Renal cortical epithelial cell (primary cell): ENCODE results near the gene TM9SF4. TPM values are rescaled to one million over a fixed set of nuclear protein-coding genes. Genes with fewer than 3 reads are reported as not detected.

ENCODE experiments used
- DNase-seq: peaks from one replicate; pipeline ENCODE4 v3.0.0-alpha.2; 2011; ENCODE audit warnings: low read depth
- total RNA-seq: library from RNA; depleted of rRNA; stranded (reverse); fragments of >200 nt; gene quantifications from 2 replicates; pipeline ENCODE4 v1.2.3, GENCODE V29; 2014

TM9SF4 gene
- total RNA-seq = 22.6 and 56.0 TPM in 2 replicates

DNA sequence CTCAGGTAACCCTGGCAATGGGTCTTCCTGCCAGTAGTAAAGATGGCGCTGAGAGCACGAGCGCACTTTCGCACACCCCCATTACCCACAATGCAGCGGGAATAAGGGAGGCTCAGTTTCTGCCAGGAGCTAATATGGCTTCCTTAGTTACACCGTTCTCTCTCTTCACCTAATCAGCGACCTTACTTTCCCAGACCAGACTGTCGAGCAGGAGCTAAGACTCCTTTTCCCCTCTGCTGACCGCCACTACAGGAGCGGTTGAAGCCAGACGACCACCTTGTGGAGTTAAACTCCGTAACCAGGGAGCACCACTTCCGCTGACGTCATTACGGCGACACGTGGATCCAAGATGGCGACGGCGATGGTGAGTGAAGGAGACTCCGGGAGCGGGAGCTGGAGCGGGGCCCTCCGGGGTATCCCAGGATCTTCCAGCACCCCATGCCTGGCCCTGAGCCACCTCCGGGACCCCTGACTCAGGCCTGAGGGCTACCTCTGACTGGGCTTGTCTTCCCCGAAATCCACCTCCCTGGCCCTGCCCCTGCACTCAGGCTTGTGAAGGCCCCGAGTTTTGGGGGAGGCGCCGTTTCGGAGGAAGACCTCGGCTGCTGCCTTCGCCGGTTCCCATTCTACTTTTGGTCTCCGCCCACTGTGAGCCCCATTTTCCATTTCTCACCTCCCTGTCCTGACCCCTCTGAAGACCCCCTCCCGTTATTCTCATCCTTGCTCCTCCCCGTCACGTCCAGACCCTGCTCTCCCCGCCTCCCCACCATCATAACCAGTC, at the start of gene TM9SF4:
Gene TM9SF4 (plus strand): TSS at position 323 of the 781 bp plus-strand sequence. CDS start 27 bp downstream, at position 350.
- DNase-seq = peak; percentile 84

- DNase-seq = no peak
Observed at GRCh38 chr20:32062776-32063170, 46.7 kb upstream of the TM9SF4 start.

DNA sequence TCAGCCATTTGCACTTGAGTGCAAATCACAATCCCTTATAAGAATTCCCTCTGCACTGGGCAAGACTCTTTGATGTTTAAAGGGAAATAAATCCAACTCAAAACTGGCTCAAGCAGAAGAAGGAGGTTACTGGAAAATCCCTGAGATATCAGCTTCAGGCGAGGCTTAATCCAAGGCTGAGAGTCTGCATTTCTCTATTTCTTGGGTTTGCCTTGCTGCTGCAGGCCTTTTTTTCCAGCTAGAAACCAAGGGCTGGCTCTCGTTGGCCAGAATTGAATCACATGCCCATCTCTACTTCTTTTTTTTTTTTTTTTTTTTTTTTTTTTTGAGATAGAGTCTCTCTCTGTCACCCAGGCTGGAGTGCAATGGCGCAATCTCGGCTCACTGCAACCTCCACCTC, 45.8 kb upstream of the TM9SF4 start:
- no peak for DNase-seq

- no peak for DNase-seq
Observed at GRCh38 chr20:32064667-32065066, 44.8 kb upstream of the TM9SF4 start.

GRCh38 chr20:32067234-32067821, 42.2 kb upstream of the TM9SF4 start:
- DNase-seq = peak; percentile 55

- DNase-seq = no peak
Observed at GRCh38 chr20:32068174-32068573, 41.3 kb upstream of the TM9SF4 start.

GRCh38 chr20:32069711-32070110, 39.8 kb upstream of the TM9SF4 start:
- DNase-seq = no peak

DNA sequence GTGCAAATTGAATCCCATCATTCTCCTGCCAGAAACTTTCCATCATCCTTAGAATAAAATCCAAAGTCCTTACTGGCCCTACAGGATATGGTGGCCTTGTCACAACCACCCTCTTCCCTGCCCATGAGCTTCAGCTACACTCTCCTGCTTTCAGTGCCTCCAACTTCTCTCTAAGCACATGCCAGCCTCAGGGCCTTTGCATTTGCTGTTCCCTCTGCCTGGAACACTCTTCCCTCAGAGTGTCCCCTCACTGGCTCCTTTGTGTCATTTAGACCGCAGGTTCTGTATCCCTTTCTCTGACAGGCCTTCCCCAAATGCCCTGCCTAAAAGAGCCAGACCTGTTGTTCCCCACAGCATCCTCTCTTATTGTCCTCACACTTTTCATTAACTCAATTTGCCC, 39.2 kb upstream of the TM9SF4 start:
- no peak for DNase-seq

DNA sequence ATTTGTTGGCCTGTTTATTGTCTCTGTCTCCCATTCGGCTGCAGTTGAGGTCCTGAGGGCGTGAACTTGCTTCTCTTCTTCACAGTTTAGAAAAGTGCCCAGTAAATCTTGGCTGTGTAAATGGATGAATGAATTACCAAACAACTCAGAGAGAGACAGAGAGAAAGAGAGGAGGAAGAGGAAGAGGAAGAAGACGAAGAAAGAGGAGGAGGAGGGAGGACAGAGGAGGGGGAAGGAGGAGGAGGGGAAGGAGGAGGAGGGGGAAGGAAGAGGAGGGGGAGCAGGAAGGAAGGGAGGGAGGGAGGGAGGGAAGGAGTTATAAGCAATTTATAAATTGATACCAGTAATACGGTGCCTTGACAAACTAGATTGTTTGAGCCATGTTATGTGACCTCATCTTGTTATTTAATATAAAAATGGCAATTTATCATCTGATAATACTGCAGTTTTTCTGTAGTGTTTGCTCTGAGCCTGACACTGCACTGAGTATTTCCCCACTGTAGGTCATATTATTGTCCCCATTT, 38.8 kb upstream of the TM9SF4 start:
- DNase-seq = no peak

- no peak for DNase-seq
Observed at GRCh38 chr20:32071395-32072167, 37.9 kb upstream of the TM9SF4 start.

DNA sequence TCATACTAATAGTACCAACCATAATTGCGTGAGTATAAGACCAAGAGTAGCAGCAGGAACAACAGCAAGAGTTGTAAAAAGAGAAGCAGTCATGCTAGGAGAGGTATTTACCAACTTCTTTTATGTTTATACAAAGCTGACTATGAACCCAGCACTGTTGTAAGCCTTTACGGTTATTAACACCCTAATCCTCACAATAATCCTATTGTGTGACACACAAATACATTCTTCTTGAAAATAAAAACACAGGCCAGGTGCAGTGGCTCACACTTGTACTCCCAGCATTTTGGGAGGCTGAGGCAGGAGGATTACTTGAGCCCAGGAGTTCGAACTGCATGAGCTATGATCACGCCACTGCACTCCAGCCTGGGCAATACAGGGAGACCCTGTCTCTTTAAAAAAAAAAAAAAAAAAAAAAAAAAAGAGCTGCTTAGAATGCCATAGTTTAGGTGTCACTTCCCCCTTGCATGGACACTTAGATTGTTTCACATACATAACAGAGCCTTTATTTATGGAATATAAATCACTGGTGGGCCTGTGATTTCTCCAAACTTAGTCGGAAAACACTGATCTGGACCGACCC, 37.3 kb upstream of the TM9SF4 start:
- no peak for DNase-seq

DNA sequence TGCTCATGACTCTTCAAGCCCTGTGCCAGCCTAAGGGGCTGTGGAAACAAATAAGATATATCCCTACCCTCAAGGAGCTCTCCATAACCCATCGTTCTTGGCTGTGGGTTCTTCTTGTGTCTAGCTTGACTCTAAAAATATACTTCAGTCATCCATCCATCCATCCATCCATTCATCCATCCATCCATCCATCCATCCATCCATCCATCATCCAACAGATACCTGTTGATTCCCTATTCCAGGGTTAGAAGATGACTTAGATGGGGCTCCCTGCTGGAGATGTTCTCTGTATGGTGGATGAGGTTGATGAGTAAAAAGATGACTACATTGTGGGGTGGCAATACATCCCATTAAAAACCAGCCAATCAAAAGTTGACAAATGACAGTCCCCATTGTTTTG, 34.0 kb upstream of the TM9SF4 start:
- DNase-seq = no peak

DNA sequence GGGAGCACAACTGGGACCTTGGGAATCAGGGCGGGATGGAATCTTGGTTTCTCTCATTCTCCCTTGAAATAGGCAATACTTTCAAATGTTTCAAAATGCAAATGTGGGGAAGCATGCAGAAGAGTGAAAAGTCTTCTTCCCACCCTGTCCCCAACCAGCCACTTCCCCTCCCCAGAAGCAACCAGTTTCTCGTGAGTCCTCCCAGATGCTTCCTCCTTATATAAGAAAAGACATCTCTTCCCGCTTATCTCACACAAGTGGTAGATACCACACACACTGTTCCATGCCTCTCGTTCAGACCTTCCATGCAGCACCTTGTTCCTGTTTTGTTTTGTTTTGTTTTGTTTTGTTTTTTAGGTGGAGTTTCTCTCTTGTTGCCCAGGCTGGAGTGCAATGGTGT, 32.3 kb upstream of the TM9SF4 start:
- DNase-seq = no peak

DNA sequence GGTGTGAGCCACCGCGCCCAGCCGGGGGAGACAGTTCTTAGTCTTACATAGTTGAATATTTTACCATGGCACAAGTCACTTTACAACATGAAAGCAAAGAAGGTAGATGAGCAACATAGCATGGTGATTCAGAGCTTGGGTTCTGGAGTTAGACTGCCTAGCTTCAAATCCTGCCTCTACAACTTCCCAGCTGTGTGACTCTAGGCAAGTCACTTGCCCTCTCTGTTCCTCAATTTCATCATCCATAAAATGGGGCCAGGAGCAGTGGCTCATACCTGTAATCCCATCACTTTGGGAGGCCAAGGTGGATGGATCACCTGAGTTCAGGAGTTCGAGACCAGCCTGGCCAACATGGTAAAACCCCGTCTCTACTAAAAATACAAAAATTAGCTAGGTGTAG, 31.2 kb upstream of the TM9SF4 start:
- DNase-seq = no peak

DNA sequence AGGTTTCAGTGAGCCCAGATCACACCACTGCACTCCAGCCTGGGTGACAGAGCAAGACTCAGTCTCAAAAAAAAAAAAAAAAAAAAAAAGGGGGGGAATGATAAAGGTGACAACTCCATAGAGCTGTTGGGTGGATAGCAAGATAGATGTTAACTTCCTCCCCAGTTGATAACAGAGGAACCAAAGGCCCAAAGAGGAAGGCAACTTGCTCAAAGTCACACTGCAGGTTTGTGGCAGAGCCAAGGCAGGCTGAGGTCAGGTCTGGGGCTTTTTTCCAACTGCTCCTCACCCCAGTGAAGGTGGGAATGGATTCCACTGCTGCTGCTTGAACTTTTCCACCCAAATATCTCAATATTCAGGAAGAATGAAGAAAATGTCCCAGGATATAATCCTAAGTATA, 30.7 kb upstream of the TM9SF4 start:
- no peak for DNase-seq

DNA sequence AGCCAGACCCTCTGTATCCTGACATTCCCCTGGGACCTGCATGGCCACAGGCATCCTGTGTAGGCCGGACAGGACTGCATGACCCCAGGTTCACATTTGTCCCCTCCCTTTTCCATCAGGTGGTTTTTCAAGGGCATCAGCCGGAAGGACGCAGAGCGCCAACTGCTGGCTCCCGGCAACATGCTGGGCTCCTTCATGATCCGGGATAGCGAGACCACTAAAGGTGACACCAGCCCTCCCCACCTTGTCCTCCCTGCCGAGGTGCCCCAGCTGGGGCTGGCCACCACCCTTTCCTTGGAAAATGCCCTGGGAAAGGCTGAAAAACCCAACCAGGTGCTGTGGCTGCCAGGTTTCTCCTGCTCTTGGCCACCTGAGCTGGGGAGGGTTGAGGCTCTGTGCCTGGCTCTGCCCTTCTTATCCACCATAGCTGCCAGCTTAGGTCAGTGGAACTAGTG, 29.8 kb upstream of the TM9SF4 start:
- DNase-seq = no peak

DNA sequence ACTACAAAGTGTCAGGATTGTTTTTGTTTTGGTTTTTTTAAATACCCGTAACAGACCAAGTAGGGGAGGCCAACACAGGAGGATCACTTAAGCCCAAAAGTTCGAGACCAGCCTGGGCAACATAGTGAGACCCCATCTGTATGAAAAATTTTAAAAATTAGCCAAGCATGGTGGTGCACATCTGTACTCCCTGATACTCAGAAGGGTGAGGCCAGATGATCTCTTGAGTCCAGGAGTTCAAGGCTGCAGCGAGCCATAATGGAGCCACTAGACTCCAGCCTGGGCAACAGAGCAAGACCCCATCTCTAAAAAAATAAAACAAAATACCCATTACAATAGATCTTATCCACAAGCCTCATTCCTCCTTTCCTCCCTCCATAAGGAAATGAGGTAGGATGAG, 28.7 kb upstream of the TM9SF4 start:
- DNase-seq = no peak

DNA sequence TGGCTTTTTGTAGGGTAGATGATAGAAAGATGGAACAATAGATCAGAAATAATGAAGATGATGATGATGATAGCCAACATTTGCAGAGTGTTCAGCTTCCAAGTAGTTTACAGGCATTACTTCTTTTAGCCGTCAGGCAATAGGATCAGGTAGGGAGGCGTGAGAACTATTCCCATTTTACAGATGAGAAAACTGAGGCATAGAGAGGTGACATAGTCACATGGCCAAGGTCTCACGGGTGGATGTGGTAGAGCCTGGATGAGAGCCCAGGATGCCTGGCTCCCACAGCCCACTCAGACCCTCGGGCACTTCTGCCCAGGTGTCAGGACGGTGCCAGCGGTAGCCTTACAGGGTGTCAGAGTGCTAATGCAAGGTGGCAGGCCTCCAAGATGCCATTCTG, 26.0 kb upstream of the TM9SF4 start:
- no peak for DNase-seq

DNA sequence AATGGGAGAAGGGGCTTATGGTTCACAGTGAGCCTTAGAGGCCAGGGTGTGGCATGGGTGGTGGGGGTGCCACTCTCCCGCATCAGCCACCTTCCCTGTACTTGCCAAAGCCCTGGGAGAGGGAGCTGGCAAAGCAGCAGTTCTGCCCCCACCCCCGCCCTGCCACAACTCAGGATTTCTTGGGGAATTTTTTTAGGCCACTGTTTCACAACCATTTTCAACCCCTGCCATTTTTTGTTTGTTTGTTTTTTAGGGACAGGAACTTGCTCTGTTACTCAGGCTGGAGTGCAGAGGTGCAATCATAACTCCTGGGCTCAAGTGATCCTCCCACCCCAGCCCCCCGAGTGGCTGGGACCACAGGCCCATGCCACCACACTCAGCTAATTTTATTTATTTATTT, 22.4 kb upstream of the TM9SF4 start:
- DNase-seq = no peak

GRCh38 chr20:32088759-32089158, 20.8 kb upstream of the TM9SF4 start:
- no peak for DNase-seq

DNA sequence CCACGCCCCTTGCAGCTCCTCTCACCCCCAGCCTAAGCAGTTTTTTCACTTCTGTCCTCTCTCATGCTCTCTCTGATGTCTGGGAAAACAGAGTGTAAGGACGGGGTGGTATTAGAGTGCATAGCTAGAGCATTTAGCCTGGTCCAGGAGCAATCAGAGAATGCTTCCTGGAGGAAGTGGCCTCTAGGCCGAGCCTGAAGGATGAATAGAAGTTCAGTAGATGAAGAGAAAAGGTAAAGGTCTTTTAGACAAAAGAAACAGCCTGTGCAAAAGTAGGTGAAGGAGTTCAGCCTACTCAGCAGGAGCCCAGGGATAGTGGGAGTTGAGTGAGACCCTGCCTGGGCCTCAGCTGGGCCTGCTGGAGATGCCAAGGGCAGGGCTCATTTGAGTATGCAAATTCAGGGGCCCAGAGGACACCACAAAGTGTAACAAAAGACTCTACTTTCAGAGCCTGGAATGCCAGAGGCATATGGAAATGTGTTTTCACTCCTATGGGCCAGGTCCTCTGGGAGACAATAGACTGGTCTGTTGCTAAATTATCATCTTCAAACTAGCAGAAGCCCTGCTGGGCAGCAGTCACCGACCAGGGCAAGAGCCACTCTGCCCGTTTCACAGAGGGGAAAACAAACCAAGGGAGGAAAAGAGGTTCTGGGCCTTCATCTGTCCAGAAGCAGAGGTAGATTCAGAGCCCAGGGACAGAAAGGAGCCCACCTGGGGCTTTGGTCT, 19.7 kb upstream of the TM9SF4 start:
- no peak for DNase-seq
